Activated effector memory CD4-positive, alpha-beta T cell treated with anti-CD3 and anti-CD28 coated beads, Interleukin-2, amount 50 U/mL, for 16 hours (primary cell): ENCODE results near the gene GLTPD2.

Experiments
- DNase-seq: peaks from one replicate; pipeline ENCODE4 v3.0.0-alpha.2; 2020

The GLTPD2 gene

DNA sequence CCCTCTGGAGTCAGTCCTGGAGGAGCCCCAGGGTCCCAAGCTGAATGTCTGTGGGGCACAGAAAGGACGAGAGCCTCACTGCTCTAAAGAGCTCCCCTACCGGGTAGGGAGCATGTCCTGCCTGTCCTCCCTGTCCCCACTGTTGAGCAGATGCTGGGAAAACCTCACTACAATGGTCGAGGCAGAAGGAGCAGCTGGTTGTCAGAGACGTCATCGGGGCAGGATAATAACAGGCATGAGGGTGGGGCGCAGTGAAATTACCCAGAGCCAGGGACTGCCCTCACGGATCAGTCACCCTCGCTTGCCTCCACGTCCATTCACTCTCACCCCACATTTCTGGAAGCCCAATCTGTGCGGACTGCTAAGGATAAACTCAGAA is 16.5 kb upstream of the GLTPD2 start:
- no peak for DNase-seq

- no peak for DNase-seq
These were observed 10.6 kb upstream of the GLTPD2 start for GRCh38 chr17:4777969-4778760.

- no peak for DNase-seq
These were observed 8.3 kb upstream of the GLTPD2 start for GRCh38 chr17:4780325-4780955.

GRCh38 chr17:4782652-4783051 is 6.1 kb upstream of the GLTPD2 start:
- no peak for DNase-seq

- DNase-seq, result no peak
These were observed 3.3 kb upstream of the GLTPD2 start for GRCh38 chr17:4785311-4786105.

DNA sequence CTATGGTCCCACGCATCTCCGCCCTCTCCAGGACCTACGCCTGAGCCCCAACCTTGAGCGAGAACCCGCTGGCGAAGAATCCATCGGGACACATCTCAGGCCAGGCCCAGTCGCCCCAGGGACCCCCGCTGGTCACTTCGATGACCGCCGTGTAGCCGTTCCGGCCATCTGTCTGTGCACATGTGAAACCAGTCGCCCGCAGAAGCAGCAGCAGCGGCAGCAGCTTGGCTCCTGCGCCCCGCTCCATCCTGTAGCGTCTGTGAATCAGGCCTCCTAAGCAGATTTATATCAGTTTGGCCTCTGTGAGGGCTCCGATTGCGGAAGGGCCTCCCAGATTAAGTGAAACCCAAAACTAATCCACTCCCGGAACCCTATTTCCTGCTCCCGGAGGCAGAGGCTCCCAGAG is 2.7 kb upstream of the GLTPD2 start, which contains the start of gene VMO1:
Gene VMO1, minus strand, starts transcription at position 259 of the 406 bp plus-strand sequence. Its CDS starts 12 bp downstream, at position 247.
- no peak for DNase-seq

DNA sequence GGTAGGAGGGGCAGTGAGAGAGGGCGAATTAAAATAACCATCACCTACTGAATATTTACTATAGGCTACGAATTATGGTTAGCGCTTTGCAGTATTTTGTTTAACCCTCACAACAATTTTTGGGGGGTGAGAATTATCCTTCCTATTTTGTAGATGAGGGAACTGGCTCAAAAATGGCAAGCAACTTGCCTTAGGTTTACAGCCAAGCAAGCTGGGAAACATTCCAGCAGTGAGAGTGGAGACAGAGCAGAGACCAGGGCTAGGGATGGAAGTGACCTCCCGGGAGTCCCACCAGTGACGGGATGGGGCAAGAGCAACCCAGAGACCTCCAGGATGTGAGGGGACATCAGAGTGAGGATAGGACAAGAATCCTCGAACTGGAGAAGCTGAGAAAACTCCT is 2.2 kb upstream of the GLTPD2 start:
- no peak for DNase-seq

DNA sequence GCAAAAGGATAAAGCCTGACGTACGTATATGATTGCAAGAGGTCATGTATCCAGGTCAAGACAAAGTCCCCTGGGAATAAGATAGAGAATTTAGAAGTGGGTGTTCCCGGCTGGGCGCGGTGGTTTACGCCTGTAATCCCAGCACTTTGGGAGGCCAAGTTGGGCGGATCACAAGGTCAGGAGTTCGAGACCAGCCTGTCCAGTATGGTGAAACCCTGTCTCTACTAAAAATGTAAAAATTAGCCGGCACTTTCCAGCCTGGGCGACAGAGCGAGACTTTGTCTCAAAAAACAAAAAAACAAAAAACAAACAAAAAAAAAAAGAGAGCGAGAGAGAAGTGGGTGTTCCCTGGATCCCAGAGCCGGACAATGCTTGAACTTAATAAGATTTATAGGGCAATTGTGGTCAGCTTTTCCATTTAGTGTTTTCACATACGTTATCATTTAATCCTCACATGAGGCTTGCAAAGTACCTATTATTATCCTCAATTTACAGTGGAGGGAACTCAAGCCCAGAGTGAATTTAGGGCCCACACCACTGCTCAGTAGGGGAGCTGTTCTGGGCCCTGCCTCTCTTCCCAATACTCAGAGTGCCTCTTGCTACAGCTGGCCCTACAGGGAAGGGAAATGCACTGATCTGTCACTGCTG is 481 bp upstream of the GLTPD2 start:
- DNase-seq, result no peak

- no peak for DNase-seq
These were observed 862 bp downstream of the GLTPD2 start for GRCh38 chr17:4789701-4789950.

DNA sequence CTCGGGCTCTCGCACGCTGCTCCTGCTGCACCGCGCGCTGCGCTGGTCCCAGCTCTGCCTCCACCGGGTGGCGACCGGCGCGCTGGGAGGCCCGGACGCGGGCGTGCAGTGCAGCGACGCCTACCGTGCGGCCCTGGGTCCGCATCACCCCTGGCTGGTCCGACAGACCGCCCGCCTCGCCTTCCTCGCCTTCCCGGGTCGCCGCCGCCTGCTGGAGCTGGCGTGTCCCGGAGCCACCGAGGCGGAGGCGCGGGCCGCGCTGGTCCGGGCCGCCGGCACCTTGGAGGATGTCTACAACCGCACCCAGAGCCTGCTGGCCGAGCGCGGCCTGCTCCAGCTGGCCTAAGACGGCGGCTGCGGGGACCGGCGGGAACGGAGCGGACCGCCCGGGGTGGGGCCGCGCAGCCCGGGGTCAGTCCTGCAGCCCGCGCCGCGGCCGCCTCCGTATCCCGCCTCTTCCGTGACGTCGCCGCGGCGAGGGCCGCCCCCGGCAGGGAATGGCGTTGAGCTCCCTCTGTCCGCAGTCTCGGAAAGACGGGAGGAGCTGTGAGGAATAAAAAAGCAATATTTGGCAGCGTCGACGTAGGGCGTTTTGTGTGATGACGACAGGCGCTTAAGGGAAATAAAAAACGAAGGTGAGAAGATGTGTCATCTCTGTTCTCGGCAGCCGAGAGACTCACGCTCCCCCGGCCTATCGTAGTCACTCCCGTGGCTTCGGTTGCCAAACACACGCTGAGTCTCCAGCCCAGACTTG is 1.4 kb downstream of the GLTPD2 start:
- DNase-seq, result peak; percentile 93

GRCh38 chr17:4790705-4791088 is 1.9 kb downstream of the GLTPD2 start:
- no peak for DNase-seq

GRCh38 chr17:4795168-4795567 is 6.4 kb downstream of the GLTPD2 start:
- DNase-seq, result no peak

DNA sequence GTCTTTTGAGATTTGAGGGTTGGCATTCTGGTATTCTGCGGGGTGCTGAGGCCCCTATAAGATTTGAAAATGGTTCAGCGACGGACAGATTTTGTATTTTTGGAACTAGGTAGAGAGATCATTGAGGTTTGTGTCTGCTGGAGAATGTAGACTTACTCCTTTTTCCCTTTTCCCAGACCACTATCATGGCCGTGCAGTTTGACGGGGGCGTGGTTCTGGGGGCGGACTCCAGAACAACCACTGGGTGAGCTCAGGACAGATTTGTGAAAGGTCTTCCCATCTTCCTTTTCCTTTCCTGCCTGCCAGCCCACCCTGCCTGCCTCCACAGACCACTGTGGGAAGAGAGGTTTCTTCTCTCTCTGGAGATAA is 7.8 kb downstream of the GLTPD2 start:
- DNase-seq, result peak; percentile 76

DNA sequence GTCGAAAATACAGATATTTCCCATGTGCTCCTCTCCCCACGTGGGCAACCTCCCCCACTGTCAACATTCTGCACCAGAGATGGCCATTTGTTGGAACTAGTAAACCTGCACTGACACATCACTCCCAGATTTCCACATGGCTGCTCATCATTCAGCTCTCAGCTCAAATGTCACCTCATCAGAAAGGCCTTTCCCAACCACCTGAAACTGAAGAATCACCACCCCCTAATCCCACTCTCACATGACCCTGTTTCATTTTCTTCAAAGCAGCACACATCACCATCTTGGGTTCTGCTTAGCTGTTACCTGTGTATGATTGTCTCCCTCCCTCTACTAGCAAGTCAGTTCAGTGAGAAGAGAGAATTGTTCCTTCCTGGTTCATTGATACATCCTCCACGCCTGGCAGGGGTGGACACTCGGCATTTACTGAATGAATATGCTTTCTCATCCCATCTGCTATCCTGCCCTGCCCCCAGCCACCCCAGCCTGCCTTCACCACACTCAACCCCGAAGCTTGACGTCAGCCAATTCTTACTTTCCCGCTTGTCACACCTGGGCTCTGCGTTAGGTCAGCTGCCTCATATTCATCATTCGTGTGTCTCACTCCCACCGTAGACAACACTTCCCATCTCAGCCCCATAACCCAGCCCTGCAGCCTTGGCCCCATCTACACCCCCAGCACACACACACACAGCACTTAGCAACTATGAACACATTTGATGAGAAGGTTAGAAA is 11.9 kb downstream of the GLTPD2 start:
- DNase-seq, result no peak

DNA sequence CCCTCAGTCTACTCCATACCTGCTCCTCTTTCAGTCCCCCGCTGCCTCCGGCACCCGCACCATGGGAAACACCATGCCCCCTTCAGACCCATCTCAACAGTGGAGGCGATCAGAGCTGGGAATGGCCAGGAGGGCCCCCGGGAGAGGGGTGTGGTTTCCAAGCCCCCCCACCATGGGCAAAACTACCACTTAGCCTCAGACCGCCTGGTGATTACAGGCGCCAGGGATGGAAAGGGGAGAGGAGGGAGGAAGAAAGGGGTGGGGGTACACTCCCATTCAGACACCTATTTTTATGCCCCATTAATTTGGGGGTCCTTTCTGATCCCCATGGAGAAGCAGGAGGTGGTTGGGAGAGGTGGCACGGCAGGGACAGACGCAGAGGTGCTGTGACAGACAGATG is 13.5 kb downstream of the GLTPD2 start, which contains the start of gene C17orf114:
Gene C17orf114, minus strand, starts transcription at position 101 of the 400 bp plus-strand sequence.
- no peak for DNase-seq

DNA sequence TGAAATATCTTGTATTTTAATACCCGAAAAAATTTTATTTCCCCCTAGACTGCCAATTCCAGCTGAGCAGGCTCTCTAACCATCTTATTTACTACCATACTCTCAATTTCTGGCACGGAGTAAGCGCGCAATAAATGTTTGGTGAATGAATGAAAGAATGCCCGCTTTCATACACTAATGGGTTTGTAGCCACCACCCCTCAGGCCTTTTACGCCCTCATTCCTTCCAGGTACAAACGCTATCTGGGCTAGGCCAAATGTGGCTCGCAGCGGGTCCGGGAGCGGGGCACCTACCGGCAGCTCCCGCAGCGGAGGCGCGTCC is 17.7 kb downstream of the GLTPD2 start:
- no peak for DNase-seq

DNA sequence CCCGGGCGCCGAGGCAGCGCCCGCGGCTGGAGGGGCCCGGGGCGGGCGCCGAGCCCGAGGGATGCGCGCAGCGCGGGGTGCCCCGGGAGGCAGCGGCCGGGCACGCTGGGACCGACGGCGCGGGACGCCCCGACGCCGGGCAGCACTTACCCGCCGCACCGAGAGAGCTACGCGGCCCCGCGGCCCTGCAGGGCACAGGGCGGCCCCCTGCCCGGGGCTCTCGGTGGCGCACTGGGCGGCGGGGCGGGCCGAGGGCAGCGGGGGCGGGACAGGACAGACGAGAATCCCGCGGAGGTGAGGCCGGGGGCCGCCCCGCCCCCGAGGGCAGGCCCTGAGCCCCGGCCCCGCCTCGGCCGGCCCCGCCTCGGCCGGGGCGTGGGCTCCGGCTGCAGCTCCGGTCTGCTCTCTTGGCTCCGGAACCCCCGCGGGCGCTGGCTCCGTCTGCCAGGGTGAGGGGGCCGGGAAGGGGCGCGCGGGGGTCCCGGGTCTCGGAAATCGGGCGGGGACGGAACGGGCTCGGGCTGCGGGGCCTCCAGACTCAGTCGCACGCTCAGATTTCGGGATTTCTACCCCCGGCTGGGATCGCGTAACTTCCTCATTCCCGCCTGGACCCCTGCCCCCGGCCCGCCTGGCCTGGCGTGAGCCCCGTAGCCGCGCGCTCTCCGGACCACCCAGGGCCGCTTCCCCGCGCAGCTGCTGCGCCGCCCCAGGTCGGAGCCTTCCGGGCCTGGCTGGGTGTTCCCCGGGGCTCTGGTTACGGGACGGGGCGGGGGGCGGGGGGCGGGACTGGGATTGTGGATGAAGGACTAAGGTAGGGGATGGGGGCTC is 18.2 kb downstream of the GLTPD2 start, which contains the start of gene PLD2:
Gene PLD2, plus strand, starts transcription at position 376 of the 828 bp plus-strand sequence. CDS start 621 bp downstream, outside the sequence.
- peak; percentile 95 for DNase-seq

GRCh38 chr17:4807605-4808377 is 19.0 kb downstream of the GLTPD2 start:
- DNase-seq, result no peak

DNA sequence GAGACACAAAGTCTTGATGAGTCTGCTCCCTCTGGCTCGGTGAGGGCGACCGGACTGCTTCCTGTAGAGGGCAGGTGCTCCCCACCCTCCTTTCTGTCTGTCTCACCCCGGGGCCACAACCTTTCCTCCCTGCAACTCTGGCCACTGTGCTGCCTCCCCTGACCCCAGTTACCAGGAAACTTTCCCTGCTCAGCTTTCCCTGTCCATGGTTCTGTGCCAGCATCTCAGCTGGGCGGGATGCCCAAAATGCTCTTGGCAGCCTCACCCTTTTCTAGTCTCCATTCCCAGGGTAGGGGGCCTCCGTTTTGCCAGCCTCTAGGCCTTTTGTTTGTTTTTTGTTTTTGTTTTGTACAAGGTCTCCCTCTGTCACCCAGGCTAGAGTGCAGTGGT is 19.6 kb downstream of the GLTPD2 start:
- no peak for DNase-seq

DNA sequence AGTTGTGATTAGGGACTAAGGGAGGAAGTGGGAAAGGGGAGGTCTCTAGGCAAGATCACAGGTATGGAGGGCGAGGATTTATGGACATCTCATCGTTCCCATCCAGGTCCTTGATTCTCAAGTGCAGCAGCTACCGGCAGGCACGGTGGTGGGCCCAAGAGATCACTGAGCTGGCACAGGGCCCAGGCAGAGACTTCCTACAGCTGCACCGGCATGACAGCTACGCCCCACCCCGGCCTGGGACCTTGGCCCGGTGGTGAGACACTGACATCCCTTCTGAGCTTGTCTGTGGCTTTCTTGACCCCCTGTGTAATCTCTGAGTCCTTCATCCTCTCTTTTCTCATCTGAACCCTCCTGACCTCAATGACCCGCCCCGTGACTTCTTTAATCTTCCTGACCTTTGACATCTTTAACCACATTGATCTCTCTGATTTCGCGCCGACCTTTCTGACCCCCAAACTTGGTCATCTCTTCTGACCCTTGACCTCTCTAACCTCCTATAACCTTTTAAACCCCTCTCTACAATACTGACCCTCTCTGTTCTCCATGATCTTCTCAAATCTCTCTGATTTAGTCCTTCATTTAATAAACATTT is 22.0 kb downstream of the GLTPD2 start:
- no peak for DNase-seq
